Liver (tissue), 9 donors: ENCODE measurements around the gene TUBA1C. TPM values are rescaled to one million over a fixed set of nuclear protein-coding genes. Genes with fewer than 3 reads are reported as not detected.
"Not testable (repeated sequence)": the region's sequence is repeated elsewhere in the genome, so short reads cannot be mapped to it uniquely, and the experiment has no call there.

Experiments used
- DNase-seq: peaks from one replicate; pipeline ENCODE4 v3.0.0-alpha.2; 2017; ENCODE audit warnings: low spot score
- H3K27ac ChIP-seq, 2 donors: one replicate each; pipeline ENCODE4 v1.7.0; 2013; ENCODE audit warnings: inconsistent platforms in 2 of 2, low read length in 2 of 2, control low read depth in 1 of 2, low read depth in 1 of 2, mild to moderate bottlenecking in 1 of 2
- H3K27me3 ChIP-seq, 4 donors: one replicate each; pipeline versions ENCODE4 v1.6.1 to v1.7.0; 2013; ENCODE audit warnings: low read length in 3 of 4, inconsistent platforms in 1 of 4, mild to moderate bottlenecking in 1 of 4, moderate library complexity in 1 of 4; ENCODE audit not compliant: control insufficient read depth in 4 of 4, insufficient read depth in 4 of 4
- H3K36me3 ChIP-seq, 4 donors: one replicate each; pipeline versions ENCODE4 v1.6.1 to v1.7.0; 2013; ENCODE audit warnings: low read length in 3 of 4, mild to moderate bottlenecking in 3 of 4, low read depth in 1 of 4, moderate library complexity in 1 of 4; ENCODE audit not compliant: control insufficient read depth in 4 of 4, insufficient read depth in 3 of 4
- H3K4me1 ChIP-seq, 4 donors: one replicate each; pipeline versions ENCODE4 v1.6.1 to v1.7.0; 2013; ENCODE audit warnings: low read length in 3 of 4, mild to moderate bottlenecking in 3 of 4, moderate library complexity in 1 of 4; ENCODE audit not compliant: control insufficient read depth in 4 of 4, insufficient read depth in 4 of 4
- H3K4me3 ChIP-seq, 3 donors: one replicate each; pipeline versions ENCODE4 v1.6.1 to v1.7.0; 2013; ENCODE audit warnings: low read length in 3 of 3, control low read depth in 1 of 3, low read depth in 1 of 3, mild to moderate bottlenecking in 1 of 3
- H3K9ac ChIP-seq, 2 donors: one replicate each; pipeline ENCODE4 v1.7.0; 2013; ENCODE audit warnings: low read length in 2 of 2, mild to moderate bottlenecking in 2 of 2, moderate library complexity in 2 of 2, control low read depth in 1 of 2, low read depth in 1 of 2
- H3K9me3 ChIP-seq, 4 donors: one replicate each; pipeline versions ENCODE4 v1.6.1 to v1.7.0; 2013; ENCODE audit warnings: low read length in 3 of 4; ENCODE audit not compliant: control insufficient read depth in 4 of 4
- EGR1 ChIP-seq, 2 donors: IDR thresholded peaks; 2 replicates each; pipeline ENCODE4 v1.6.1; 2016 to 2018; ENCODE audit warnings: antibody characterized with exemption in 2 of 2, low read depth in 2 of 2
- FOXA1 ChIP-seq: IDR thresholded peaks from 2 replicates; pipeline ENCODE4 v1.6.1; 2016; ENCODE audit warnings: antibody characterized with exemption
- FOXA2 ChIP-seq: IDR thresholded peaks from 2 replicates; pipeline ENCODE4 v1.6.1; 2016; ENCODE audit warnings: antibody characterized with exemption
- GABPA ChIP-seq, 2 donors: IDR thresholded peaks in 1 of 2; conservative IDR thresholded peaks in 1 of 2; 2 replicates each; pipeline ENCODE4 v1.6.1; 2016; ENCODE audit warnings: antibody characterized with exemption in 2 of 2, mild to moderate bottlenecking in 1 of 2, moderate library complexity in 1 of 2
- JUND ChIP-seq, 2 donors: IDR thresholded peaks; 2 replicates each; pipeline ENCODE4 v1.6.1; 2016; ENCODE audit warnings: antibody characterized with exemption in 2 of 2
- NR2F2 ChIP-seq: IDR thresholded peaks from 2 replicates; pipeline ENCODE4 v1.6.1; 2016; ENCODE audit warnings: antibody characterized with exemption
- RAD21 ChIP-seq, 2 donors: IDR thresholded peaks; 2 replicates each; pipeline ENCODE4 v1.6.1; 2016; ENCODE audit warnings: antibody characterized with exemption in 2 of 2, mild to moderate bottlenecking in 2 of 2
- RXRA ChIP-seq, 2 donors: IDR thresholded peaks; 2 replicates each; pipeline ENCODE4 v1.6.1; 2017 to 2018; ENCODE audit warnings: antibody characterized with exemption in 2 of 2, mild to moderate bottlenecking in 1 of 2
- SP1 ChIP-seq: IDR thresholded peaks from 2 replicates; pipeline ENCODE4 v1.6.1; 2018; ENCODE audit warnings: antibody characterized with exemption, mild to moderate bottlenecking
- TAF1 ChIP-seq: conservative IDR thresholded peaks from 2 replicates; pipeline ENCODE4 v1.6.1; 2016; ENCODE audit warnings: antibody characterized with exemption, mild to moderate bottlenecking
- YY1 ChIP-seq: IDR thresholded peaks from 2 replicates; pipeline ENCODE4 v1.6.1; 2016; ENCODE audit warnings: antibody characterized with exemption, mild to moderate bottlenecking
- WGBS: extraction: QIAGEN DNeasy Blood & Tissue Kit; methylation state at CpG from one replicate; pipeline ENCODE4 v1.1.7; 2013; 5-methylcytosine and 5-hydroxymethylcytosine counted together
- polyA plus RNA-seq, 2 donors: library from polyadenylated mRNA; stranded (reverse) in 1 of 2; unstranded in 1 of 2; fragments of 200-250 nt in 1 of 2; fragments of >200 nt in 1 of 2; fragmentation: Nextera tagmentation in 1 of 2; extraction: Ambion mirVana in 1 of 2; gene quantifications; one replicate each; pipeline versions ENCODE4 v1.2.1 to v1.2.3, GENCODE V29; 2013 to 2015
- total RNA-seq, 2 donors: library from RNA; depleted of rRNA; stranded (reverse); fragments of >200 nt; gene quantifications; one replicate each; pipeline ENCODE4 v1.2.3, GENCODE V29; 2014
- TF ChIP-seq, protein P1 (sequence below): IDR thresholded peaks from 2 replicates; pipeline ENCODE4 v1.6.1; 2016; ENCODE audit warnings: antibody characterized with exemption, mild to moderate bottlenecking
- TF ChIP-seq, protein P2 (sequence below): IDR thresholded peaks from 2 replicates; pipeline ENCODE4 v1.6.1; 2016; ENCODE audit warnings: antibody characterized with exemption
- TF ChIP-seq, protein P3 (sequence below): IDR thresholded peaks from 2 replicates; pipeline ENCODE4 v1.6.1; 2016; ENCODE audit warnings: antibody characterized with exemption
- TF ChIP-seq, protein P4 (sequence below): fragments of 150-350 bp; IDR thresholded peaks from 2 replicates; pipeline ENCODE4 v1.5.1; 2017; ENCODE audit warnings: improper control_type of control experiment, low read depth, low read length; ENCODE audit not compliant: missing input control
- TF ChIP-seq, protein P5 (sequence below): IDR thresholded peaks from 2 replicates; pipeline ENCODE4 v1.6.1; 2016; ENCODE audit warnings: antibody characterized with exemption
- donor health status: healthy.
- donor health status: healthy.
- donor health status: healthy.
- donor health status: healthy.
- donor health status: healthy.

Gene TUBA1C
- total and polyA plus RNA-seq, 4 donors = 54.6 to 162 (median 103) TPM

DNA sequence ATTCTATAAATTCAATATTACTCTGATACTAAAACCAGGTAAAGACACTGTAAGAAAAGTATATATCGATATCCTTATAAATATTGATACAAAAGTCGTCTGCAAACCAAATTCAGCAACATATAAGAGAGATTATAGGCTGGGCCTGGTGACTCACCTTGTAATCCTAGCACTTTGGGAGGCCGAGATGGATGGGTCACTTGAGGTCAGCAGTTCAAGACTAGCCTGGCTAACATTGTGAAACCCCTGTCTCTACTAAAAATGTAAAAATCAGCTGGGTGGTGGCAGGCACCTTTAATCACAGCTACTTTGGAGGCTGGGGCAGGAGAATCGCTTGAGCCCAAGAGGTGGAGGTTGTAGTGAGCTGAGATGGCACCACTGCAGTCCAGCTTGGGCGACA is 13.5 kb upstream of the TUBA1C start (continued):
- TF ChIP-seq, protein P1, sequence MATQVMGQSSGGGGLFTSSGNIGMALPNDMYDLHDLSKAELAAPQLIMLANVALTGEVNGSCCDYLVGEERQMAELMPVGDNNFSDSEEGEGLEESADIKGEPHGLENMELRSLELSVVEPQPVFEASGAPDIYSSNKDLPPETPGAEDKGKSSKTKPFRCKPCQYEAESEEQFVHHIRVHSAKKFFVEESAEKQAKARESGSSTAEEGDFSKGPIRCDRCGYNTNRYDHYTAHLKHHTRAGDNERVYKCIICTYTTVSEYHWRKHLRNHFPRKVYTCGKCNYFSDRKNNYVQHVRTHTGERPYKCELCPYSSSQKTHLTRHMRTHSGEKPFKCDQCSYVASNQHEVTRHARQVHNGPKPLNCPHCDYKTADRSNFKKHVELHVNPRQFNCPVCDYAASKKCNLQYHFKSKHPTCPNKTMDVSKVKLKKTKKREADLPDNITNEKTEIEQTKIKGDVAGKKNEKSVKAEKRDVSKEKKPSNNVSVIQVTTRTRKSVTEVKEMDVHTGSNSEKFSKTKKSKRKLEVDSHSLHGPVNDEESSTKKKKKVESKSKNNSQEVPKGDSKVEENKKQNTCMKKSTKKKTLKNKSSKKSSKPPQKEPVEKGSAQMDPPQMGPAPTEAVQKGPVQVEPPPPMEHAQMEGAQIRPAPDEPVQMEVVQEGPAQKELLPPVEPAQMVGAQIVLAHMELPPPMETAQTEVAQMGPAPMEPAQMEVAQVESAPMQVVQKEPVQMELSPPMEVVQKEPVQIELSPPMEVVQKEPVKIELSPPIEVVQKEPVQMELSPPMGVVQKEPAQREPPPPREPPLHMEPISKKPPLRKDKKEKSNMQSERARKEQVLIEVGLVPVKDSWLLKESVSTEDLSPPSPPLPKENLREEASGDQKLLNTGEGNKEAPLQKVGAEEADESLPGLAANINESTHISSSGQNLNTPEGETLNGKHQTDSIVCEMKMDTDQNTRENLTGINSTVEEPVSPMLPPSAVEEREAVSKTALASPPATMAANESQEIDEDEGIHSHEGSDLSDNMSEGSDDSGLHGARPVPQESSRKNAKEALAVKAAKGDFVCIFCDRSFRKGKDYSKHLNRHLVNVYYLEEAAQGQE = no peak
- TF ChIP-seq RXRA (IDR thresholded peaks at IDR 0.05) = no peak

DNA sequence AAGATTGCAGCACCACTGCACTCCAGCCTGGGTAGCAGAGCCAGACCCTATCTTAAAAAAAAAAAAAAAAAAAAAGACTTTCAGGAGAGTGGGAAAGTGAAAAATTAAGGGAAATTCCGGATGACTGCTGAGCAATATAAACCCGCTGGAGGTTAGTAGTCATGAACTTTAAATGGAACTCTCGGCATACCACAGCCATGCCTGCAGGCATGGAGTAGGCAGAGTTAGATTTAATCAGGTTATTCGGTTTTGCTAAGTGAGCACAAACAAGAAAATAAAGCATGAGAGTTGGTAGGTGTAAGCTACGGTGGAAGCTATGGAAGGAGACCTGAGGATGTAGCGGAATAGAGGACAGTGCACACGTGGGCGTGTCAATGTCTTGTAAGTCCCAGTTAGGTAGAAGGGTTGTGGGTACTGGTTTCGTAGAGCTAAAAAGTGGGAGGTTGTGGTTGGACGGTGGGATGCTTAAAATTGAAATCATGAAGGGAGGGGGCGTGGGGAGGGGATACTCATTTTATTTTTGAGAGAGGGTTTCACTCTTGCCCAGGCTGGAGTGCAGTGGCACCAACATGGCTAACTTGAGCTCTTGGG is 11.8 kb upstream of the TUBA1C start:
- WGBS = 92% methylated on average over 11 of the region's 11 CpGs
- TF ChIP-seq GABPA (IDR thresholded peaks at IDR 0.05 in 1 of 2, conservative IDR thresholded peaks at IDR 0.05 in 1 of 2) = no peak
- TF ChIP-seq NR2F2 = no peak
- no peak for TF ChIP-seq TAF1
- TF ChIP-seq, protein P2, sequence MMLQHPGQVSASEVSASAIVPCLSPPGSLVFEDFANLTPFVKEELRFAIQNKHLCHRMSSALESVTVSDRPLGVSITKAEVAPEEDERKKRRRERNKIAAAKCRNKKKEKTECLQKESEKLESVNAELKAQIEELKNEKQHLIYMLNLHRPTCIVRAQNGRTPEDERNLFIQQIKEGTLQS = no peak
- TF ChIP-seq FOXA1 = no peak
- no peak for TF ChIP-seq RAD21 (IDR thresholded peaks at IDR 0.05)
- TF ChIP-seq RXRA (IDR thresholded peaks at IDR 0.05) = no peak
- TF ChIP-seq YY1 = no peak
- no peak for TF ChIP-seq JUND (IDR thresholded peaks at IDR 0.05)
- TF ChIP-seq, protein P3, sequence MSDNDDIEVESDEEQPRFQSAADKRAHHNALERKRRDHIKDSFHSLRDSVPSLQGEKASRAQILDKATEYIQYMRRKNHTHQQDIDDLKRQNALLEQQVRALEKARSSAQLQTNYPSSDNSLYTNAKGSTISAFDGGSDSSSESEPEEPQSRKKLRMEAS = no peak
- TF ChIP-seq SP1 = no peak
- TF ChIP-seq, protein P1 = no peak
- TF ChIP-seq, protein P4, sequence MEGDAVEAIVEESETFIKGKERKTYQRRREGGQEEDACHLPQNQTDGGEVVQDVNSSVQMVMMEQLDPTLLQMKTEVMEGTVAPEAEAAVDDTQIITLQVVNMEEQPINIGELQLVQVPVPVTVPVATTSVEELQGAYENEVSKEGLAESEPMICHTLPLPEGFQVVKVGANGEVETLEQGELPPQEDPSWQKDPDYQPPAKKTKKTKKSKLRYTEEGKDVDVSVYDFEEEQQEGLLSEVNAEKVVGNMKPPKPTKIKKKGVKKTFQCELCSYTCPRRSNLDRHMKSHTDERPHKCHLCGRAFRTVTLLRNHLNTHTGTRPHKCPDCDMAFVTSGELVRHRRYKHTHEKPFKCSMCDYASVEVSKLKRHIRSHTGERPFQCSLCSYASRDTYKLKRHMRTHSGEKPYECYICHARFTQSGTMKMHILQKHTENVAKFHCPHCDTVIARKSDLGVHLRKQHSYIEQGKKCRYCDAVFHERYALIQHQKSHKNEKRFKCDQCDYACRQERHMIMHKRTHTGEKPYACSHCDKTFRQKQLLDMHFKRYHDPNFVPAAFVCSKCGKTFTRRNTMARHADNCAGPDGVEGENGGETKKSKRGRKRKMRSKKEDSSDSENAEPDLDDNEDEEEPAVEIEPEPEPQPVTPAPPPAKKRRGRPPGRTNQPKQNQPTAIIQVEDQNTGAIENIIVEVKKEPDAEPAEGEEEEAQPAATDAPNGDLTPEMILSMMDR = no peak
- no peak for TF ChIP-seq FOXA2
- TF ChIP-seq EGR1 (IDR thresholded peaks at IDR 0.05; ENCODE audit: low read depth in 2 of 2) = no peak
- TF ChIP-seq, protein P5, sequence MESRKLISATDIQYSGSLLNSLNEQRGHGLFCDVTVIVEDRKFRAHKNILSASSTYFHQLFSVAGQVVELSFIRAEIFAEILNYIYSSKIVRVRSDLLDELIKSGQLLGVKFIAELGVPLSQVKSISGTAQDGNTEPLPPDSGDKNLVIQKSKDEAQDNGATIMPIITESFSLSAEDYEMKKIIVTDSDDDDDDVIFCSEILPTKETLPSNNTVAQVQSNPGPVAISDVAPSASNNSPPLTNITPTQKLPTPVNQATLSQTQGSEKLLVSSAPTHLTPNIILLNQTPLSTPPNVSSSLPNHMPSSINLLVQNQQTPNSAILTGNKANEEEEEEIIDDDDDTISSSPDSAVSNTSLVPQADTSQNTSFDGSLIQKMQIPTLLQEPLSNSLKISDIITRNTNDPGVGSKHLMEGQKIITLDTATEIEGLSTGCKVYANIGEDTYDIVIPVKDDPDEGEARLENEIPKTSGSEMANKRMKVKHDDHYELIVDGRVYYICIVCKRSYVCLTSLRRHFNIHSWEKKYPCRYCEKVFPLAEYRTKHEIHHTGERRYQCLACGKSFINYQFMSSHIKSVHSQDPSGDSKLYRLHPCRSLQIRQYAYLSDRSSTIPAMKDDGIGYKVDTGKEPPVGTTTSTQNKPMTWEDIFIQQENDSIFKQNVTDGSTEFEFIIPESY = no peak
- no peak overlapping the region for H3K27ac ChIP-seq

DNA sequence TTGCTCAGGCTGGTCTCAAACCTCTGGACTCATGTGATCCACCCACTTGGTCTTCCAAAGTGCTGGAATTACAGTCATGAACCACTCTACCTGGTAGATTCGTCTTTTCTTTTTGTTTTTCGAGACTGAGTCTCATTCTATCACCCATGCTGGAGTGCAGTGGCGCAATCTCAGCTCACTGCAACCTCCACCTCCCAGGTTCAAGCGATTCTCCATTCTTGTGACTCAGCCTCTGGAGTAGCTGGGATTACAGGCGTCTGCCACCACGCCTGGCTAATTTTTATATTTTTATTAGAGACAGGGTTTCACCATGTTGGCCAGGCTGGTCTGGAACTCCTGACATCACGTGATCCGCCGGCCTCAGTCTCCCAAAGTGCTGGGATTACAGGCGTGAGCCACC is 9.4 kb upstream of the TUBA1C start:
- H3K36me3 ChIP-seq, H3K9ac ChIP-seq, H3K27me3 ChIP-seq, H3K27ac ChIP-seq, DNase-seq, H3K4me1 ChIP-seq, H3K4me3 ChIP-seq, H3K9me3 ChIP-seq: not testable (repeated sequence)
- WGBS = 96% methylated on average over 10 of the region's 10 CpGs

More for the DNA sequence above, 11.8 kb upstream of the TUBA1C start:
- H3K4me3 ChIP-seq = no peak overlapping the region
- H3K36me3 ChIP-seq = no peaks in the 10 kb centered on the region
- DNase-seq = no peak
- no peaks in the 10 kb centered on the region for H3K4me1 ChIP-seq
- no peak overlapping the region for H3K9ac ChIP-seq
- no peaks in the 10 kb centered on the region for H3K27me3 ChIP-seq
- H3K9me3 ChIP-seq = no peaks in the 10 kb centered on the region
